NAMALWA (cell line): ENCODE results near the gene HMX1.

Experiments used
- DNase-seq: peaks from one replicate; pipeline ENCODE4 v3.0.0-alpha.2; 2015; ENCODE audit warnings: low spot score

Gene HMX1

GRCh38 chr4:8840816-8841455, 30.7 kb downstream of the HMX1 start:
- DNase-seq, result no peak

- no peak for DNase-seq
Observed at GRCh38 chr4:8840006-8840793, 31.4 kb downstream of the HMX1 start.

GRCh38 chr4:8838961-8839431, 32.6 kb downstream of the HMX1 start:
- DNase-seq, result no peak

GRCh38 chr4:8838296-8838960, 33.2 kb downstream of the HMX1 start:
- no peak for DNase-seq

- DNase-seq, result no peak
Observed at GRCh38 chr4:8837181-8837841, 34.3 kb downstream of the HMX1 start.

GRCh38 chr4:8836664-8837171, 34.9 kb downstream of the HMX1 start:
- DNase-seq, result no peak

GRCh38 chr4:8835521-8836365, 35.9 kb downstream of the HMX1 start:
- no peak for DNase-seq

- DNase-seq, result no peak
Observed at GRCh38 chr4:8834681-8835220, 36.9 kb downstream of the HMX1 start.

GRCh38 chr4:8832113-8832915, 39.3 kb downstream of the HMX1 start:
- no peak for DNase-seq

- no peak for DNase-seq
Observed at GRCh38 chr4:8831221-8832112, 40.2 kb downstream of the HMX1 start.

- no peak for DNase-seq
Observed at GRCh38 chr4:8830611-8831200, 40.9 kb downstream of the HMX1 start.

GRCh38 chr4:8830056-8830455, 41.6 kb downstream of the HMX1 start:
- DNase-seq, result no peak

- no peak for DNase-seq
Observed at GRCh38 chr4:8829584-8829983, 42.1 kb downstream of the HMX1 start.

- DNase-seq, result no peak
Observed at GRCh38 chr4:8828869-8829268, 42.8 kb downstream of the HMX1 start.

GRCh38 chr4:8821151-8821950, 50.3 kb downstream of the HMX1 start:
- no peak for DNase-seq

GRCh38 chr4:8820178-8821102, 51.2 kb downstream of the HMX1 start:
- DNase-seq, result no peak
